GM12878 (cell line): ENCODE results near the gene NAV2.

Experiments
- BHLHE40 ChIP-seq, 2 experiments: fragments of 450-650 bp in 1 of 2; IDR thresholded peaks; 2 replicates each; pipeline ENCODE4 v1.6.1; 2011 to 2017; ENCODE audit warnings: low read depth in 2 of 2, borderline replicate concordance in 1 of 2, improper control_type of control experiment in 1 of 2, low read length in 1 of 2, mild to moderate bottlenecking in 1 of 2
- CREB1 ChIP-seq: IDR thresholded peaks from 2 replicates; pipeline ENCODE4 v1.6.1; 2012; ENCODE audit warnings: low read depth, mild to moderate bottlenecking, inconsistent platforms
- CTCF ChIP-seq, 3 experiments: IDR thresholded peaks in 2 of 3; conservative IDR thresholded peaks in 1 of 3; 2 replicates each; pipeline ENCODE4 v1.5.1; 2011; ENCODE audit warnings: low read depth in 3 of 3, low read length in 3 of 3, mild to moderate bottlenecking in 3 of 3, control low read depth in 2 of 3, moderate library complexity in 2 of 3, inconsistent platforms in 1 of 3, mixed read lengths in 1 of 3; ENCODE audit not compliant: control insufficient read depth in 2 of 3, insufficient read depth in 1 of 3; ENCODE audit errors: extremely low read depth in 1 of 3
- NR2C1 ChIP-seq: fragments of 450-650 bp; IDR thresholded peaks from 2 replicates; pipeline ENCODE4 v1.6.1; 2017; ENCODE audit warnings: antibody characterized with exemption, mild to moderate bottlenecking, moderate library complexity
- POLR2AphosphoS5 ChIP-seq: IDR thresholded peaks from 2 replicates; pipeline ENCODE4 v1.6.1; 2011; ENCODE audit warnings: mild to moderate bottlenecking, low read length, inconsistent platforms
- RCOR1 ChIP-seq: conservative IDR thresholded peaks from 2 replicates; pipeline ENCODE4 v1.6.1; 2012; ENCODE audit warnings: low read depth, low read length, improper control_type of control experiment
- SIN3A ChIP-seq: IDR thresholded peaks from 2 replicates; pipeline ENCODE4 v1.6.1; 2012; ENCODE audit warnings: low read depth, low read length, improper control_type of control experiment
- SP1 ChIP-seq: IDR thresholded peaks from one replicate; pipeline ENCODE4 v1.6.1; 2011; ENCODE audit warnings: low read depth, low read length
- STAT1 ChIP-seq: fragments of 450-650 bp; conservative IDR thresholded peaks from 2 replicates; pipeline ENCODE4 v1.6.1; 2014; ENCODE audit warnings: antibody characterized with exemption, mild to moderate bottlenecking
- TARDBP ChIP-seq: IDR thresholded peaks from 2 replicates; pipeline ENCODE4 v1.6.1; 2016; ENCODE audit warnings: borderline replicate concordance
- ZBTB11 ChIP-seq: fragments of 450-650 bp; formaldehyde crosslinking; IDR thresholded peaks from 2 replicates; pipeline ENCODE4 v1.5.0; 2022; ENCODE audit warnings: mild to moderate bottlenecking, missing genetic modification characterization
- ZNF24 ChIP-seq: fragments of 450-650 bp; IDR thresholded peaks from 2 replicates; pipeline ENCODE4 v1.6.1; 2017; ENCODE audit warnings: antibody characterized with exemption, mild to moderate bottlenecking
- ZNF274 ChIP-seq: IDR thresholded peaks from one replicate; pipeline ENCODE4 v1.8.0; 2011; ENCODE audit not compliant: insufficient read length, insufficient read depth

GRCh38 chr11:19729141-19729540 is 16.5 kb downstream of the NAV2 start:
- TF ChIP-seq SIN3A (no peak), BHLHE40 (IDR thresholded peaks at IDR 0.05; ENCODE audit: borderline replicate concordance in 1 of 2, low read depth in 2 of 2, low read length in 1 of 2) (no peak), POLR2AphosphoS5 (no peak), CTCF (IDR thresholded peaks at IDR 0.05 in 2 of 3, conservative IDR thresholded peaks at IDR 0.05 in 1 of 3; ENCODE audit: control insufficient read depth in 2 of 3, extremely low read depth in 1 of 3, insufficient read depth in 1 of 3, low read depth in 3 of 3, low read length in 3 of 3) (no peak), RCOR1 (no peak), CREB1 (no peak), ZNF24 (no peak), NR2C1 (no peak), SP1 (no peak), ZNF274 (no peak), ZBTB11 (CRISPR knock-in tag) (no peak), TARDBP (no peak), STAT1 (no peak)
